NCI-H2196 (cell line): ENCODE data around the gene MELTF.
"Not testable (repeated sequence)": the region's sequence is repeated elsewhere in the genome, so short reads cannot be mapped to it uniquely, and the experiment has no call there.

Source experiments
- DNase-seq: peaks from one replicate; lab custom pipeline; 2025; ENCODE audit not compliant: unreplicated experiment; lab: John Stamatoyannopoulos, UW

The MELTF gene

GRCh38 chr3:197029511-197030167 is at the start of gene MELTF:
MELTF (minus strand) TSS chr3:197029817; CDS start chr3:197029702, 115 bp downstream.
- DNase-seq: peak; percentile 92

- DNase-seq: peak; percentile 20
These were observed 46.8 kb upstream of the MELTF start for GRCh38 chr3:197076415-197076814.

GRCh38 chr3:197068077-197068476 is 38.5 kb upstream of the MELTF start:
- no peak for DNase-seq

- DNase-seq: no peak
These were observed 35.2 kb upstream of the MELTF start for GRCh38 chr3:197064771-197065170.

- DNase-seq: no peak
These were observed 32.8 kb upstream of the MELTF start for GRCh38 chr3:197062446-197062845.

- not testable (repeated sequence) for DNase-seq
These were observed 22.0 kb upstream of the MELTF start for GRCh38 chr3:197051637-197052036.

DNA sequence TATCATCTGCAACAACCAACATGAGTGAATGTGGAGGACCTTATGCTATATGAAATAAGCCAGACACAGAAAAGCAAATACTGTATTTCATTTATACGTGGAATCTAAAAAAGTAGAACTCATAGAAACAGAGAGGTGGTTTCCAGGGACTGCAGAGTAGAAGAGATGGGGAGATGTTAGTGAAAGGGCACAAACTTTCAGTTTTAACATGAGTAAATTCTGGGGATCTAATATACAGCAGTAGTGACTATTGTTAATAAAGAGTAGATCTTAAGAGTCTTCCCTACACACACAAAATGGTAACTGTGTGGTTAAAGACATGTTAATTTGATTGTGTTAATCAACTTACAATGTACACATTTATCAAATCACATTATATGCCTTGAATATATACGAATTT is 20.9 kb upstream of the MELTF start:
- DNase-seq: no peak

GRCh38 chr3:197042539-197042938 is 12.9 kb upstream of the MELTF start:
- DNase-seq: no peak

- DNase-seq: no peak
These were observed 12.4 kb upstream of the MELTF start for GRCh38 chr3:197041875-197042488.

- no peak for DNase-seq
These were observed 11.0 kb upstream of the MELTF start for GRCh38 chr3:197040658-197041057.

- DNase-seq: no peak
These were observed 9.3 kb upstream of the MELTF start for GRCh38 chr3:197038679-197039462.

GRCh38 chr3:197035577-197035976 is 6.0 kb upstream of the MELTF start:
- no peak for DNase-seq

DNA sequence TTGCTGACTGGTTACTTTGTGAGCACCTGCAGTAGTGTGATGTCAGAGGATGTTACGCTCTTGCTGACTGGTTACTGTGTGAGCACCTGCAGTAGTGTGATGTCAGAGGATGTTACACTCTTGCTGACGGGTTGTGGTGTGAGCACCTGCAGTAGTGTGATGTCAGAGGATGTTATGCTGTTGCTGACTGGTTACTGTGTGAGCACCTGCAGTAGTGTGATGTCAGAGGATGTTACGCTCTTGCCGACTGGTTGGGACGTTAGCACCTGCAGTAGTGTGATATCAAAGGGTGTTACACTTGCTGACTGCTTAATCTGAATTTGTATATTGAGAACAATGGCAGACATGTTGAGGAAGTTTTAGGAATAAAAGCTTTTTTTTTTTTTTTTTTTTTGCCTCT is 5.2 kb upstream of the MELTF start:
- DNase-seq: not testable (repeated sequence)

- DNase-seq: not testable (repeated sequence)
These were observed 4.1 kb upstream of the MELTF start for GRCh38 chr3:197033764-197034163.

- DNase-seq: no peak
These were observed 2.0 kb upstream of the MELTF start for GRCh38 chr3:197031315-197032285.

- no peak for DNase-seq
These were observed 1.0 kb upstream of the MELTF start for GRCh38 chr3:197030379-197031314.

DNA sequence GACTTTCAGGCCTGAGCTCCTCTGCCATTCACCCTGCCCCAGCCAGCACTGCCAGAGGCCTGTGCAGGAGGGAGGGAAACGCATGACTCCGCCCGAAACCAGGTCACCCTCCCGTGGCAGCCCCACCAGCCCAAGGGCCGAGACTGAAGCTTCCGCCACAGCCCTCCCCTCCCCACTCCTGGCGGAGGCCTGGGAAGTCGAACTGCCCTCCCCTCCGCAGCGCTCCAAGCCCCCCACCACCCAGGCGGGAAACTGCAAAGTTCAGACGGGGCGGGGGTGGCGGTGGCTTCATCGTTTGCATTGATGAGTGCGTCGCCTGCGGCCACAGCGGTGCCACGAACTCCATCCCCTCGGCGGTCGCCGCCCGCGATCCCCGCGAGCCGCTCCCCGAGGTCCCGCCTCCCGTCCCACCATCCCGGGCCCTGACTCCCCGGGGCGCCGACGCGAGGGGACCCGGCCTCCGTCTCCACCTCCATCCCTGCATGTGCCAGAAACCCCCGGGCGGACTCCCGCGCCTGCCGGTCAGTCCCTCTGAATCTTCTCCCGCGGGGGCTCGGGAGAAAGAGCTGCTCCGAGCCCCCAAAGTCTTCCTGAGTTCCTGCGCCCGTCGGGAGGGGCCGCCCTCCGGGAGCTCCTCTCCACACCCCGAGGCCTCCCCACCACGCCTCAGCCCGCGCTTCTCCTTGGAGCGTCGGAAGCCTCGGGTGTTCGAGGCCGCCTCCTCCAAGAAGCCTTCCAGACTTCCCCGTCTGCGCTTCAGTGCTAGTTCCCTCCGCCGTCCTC is 698 bp downstream of the MELTF start:
- DNase-seq: no peak

DNA sequence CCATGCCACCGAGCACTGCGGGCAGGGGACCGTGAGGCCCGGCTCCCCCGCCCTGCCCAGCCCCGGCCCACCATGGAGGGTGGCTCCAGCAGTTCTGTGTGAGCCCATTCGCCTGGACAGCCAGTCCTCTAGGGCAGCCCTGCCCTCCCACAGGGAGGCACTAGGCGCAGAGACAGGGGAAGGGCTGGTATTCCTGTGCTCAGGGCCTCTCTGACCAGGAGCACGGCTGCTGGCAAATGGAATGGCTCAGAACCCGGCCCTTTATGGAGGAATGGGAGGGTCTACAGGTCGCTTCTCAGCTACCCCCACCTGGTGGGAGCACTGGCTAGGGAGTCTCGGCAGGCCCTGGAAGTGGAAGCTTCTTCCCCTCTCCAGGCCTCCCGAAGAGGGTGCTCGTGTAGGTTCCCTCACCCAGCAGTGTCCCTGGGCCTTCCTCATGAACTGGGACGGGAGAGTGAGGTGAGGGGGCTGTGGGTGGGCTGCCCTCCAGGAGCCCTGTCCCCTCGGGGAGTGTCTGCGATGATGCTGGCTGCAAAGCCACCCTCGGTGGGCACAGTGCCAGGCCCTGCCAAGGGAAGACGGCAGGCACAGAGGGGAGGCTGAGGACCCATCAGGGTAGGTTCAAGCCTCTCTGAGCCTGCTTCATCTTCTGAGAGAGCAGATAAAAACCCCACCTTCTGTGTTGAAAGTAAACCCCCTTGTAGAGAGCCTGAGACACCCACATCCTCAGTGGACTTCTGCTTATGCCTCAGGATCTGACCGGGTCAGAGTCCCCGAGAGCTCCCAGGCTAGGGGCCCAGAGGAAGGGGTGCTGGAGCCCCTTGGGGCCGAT is 1.5 kb downstream of the MELTF start:
- DNase-seq: no peak
